Upper lobe of left lung (tissue), 4 donors: ENCODE measurements around the gene RPL37A.

Experiments
- CTCF ChIP-seq, 6 experiments: fragments of 450-650 bp in 4 of 6; fragments of 200-600 bp in 2 of 6; sonication (generic) in 2 of 6; IDR thresholded peaks; one replicate each; pipeline ENCODE4 v1.5.1; 2016 to 2019; ENCODE audit warnings: antibody characterized with exemption in 6 of 6
- EP300 ChIP-seq, 4 donors: sonication (generic); formaldehyde crosslinking; IDR thresholded peaks; one replicate each; pipeline ENCODE4 v1.5.1; 2017; ENCODE audit warnings: antibody characterized with exemption in 4 of 4, control low read depth in 2 of 4
- POLR2A ChIP-seq, 4 donors: fragments of 450-650 bp; IDR thresholded peaks; one replicate each; pipeline ENCODE4 v1.5.1; 2016 to 2017; ENCODE audit warnings: antibody characterized with exemption in 4 of 4, mild to moderate bottlenecking in 2 of 4
- POLR2AphosphoS5 ChIP-seq, 2 donors: sonication (generic); formaldehyde crosslinking; IDR thresholded peaks; one replicate each; pipeline ENCODE4 v1.5.1; 2017; ENCODE audit warnings: antibody characterized with exemption in 2 of 2

GRCh38 chr2:216520112-216520511, 21.5 kb downstream of the RPL37A start:
- TF ChIP-seq CTCF (IDR thresholded peaks at IDR 0.05) = no peak
- no peak for TF ChIP-seq POLR2AphosphoS5 (IDR thresholded peaks at IDR 0.05)
- no peak for TF ChIP-seq EP300 (IDR thresholded peaks at IDR 0.05)
- TF ChIP-seq POLR2A (IDR thresholded peaks at IDR 0.05) = no peak
